Measurements from ENCODE around the gene MYT1. TPM values are rescaled to one million over a fixed set of nuclear protein-coding genes. Genes with fewer than 3 reads are reported as not detected.

The MYT1 gene
- polyA plus RNA-seq, 3 donors, result not detected

DNA sequence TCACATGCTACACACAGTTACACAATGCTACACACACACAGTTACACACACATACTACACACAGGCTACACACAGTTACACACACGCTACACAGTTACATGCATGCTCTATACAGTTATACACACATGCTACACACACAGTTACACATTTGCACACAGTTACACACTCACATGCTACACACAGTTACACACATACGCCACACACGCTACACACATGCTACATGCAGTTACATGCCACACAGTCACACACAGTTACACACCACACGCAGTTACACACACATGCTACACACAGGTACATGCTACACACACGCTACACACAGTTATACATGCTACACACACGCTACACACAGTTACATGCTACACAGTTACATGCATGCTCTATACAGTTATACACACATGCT, 15.6 kb downstream of the MYT1 start:
- no peak overlapping the region for H3K27ac ChIP-seq (ENCODE audit: low read depth in 1 of 2, low read length in 2 of 2)
- H3K4me3 ChIP-seq (replicated peaks in 1 of 3; ENCODE audit: low read depth in 2 of 3, low read length in 3 of 3), result no peak overlapping the region
- no peaks in the 10 kb centered on the region for H3K36me3 ChIP-seq (replicated peaks in 1 of 2; ENCODE audit: control insufficient read depth in 1 of 2, insufficient read depth in 2 of 2, low read length in 2 of 2)
- intact Hi-C loops (cut with micrococcal nuclease), result no loop called here
- H3K4me1 ChIP-seq (ENCODE audit: control insufficient read depth in 1 of 2, insufficient read depth in 2 of 2, low read length in 2 of 2), result no peaks in the 10 kb centered on the region
- H3K9ac ChIP-seq (ENCODE audit: insufficient read depth, low read length, poor library complexity, severe bottlenecking), result no peak overlapping the region
- no peaks in the 10 kb centered on the region for H3K79me2 ChIP-seq (ENCODE audit: insufficient read depth, low read length)
- no peak overlapping the region for H3K4me2 ChIP-seq (replicated peaks; ENCODE audit: extremely low read depth, low read length, poor library complexity, severe bottlenecking)
- no peak overlapping the region for H3K27ac Mint-ChIP-seq
- no peaks in the 10 kb centered on the region for H3K27me3 ChIP-seq (ENCODE audit: control insufficient read depth in 2 of 2, insufficient read depth in 2 of 2, low read length in 2 of 2)
- no peak for DNase-seq
- no peak overlapping the region for H2AFZ ChIP-seq (ENCODE audit: insufficient read depth, low read depth, low read length, poor library complexity, severe bottlenecking)
- H3K9me3 ChIP-seq (replicated peaks in 1 of 2; ENCODE audit: control insufficient read depth in 1 of 2, insufficient read depth in 1 of 2, low read length in 2 of 2), result peaks cover 0 to 12% of the 10 kb centered on the region in 2 donors
- no peaks in the 10 kb centered on the region for H4K20me1 ChIP-seq (ENCODE audit: insufficient read depth, low read length)
- H3K4me3 Mint-ChIP-seq, result no peak overlapping the region
- peaks cover 0 to 8% (median 5%) of the 10 kb centered on the region in 3 donors for H3K27me3 Mint-ChIP-seq (ENCODE audit: low read depth in 3 of 3)
- no peaks in the 10 kb centered on the region for H3K36me3 Mint-ChIP-seq
- no peaks in the 10 kb centered on the region for H3K4me1 Mint-ChIP-seq
- 95% methylated on average over 6 of the region's 6 CpGs for WGBS (ENCODE audit: insufficient coverage)
- H3K9me3 Mint-ChIP-seq, result peaks cover 2 to 18% (median 7%) of the 10 kb centered on the region in 7 donors
- TF ChIP-seq, protein P1, sequence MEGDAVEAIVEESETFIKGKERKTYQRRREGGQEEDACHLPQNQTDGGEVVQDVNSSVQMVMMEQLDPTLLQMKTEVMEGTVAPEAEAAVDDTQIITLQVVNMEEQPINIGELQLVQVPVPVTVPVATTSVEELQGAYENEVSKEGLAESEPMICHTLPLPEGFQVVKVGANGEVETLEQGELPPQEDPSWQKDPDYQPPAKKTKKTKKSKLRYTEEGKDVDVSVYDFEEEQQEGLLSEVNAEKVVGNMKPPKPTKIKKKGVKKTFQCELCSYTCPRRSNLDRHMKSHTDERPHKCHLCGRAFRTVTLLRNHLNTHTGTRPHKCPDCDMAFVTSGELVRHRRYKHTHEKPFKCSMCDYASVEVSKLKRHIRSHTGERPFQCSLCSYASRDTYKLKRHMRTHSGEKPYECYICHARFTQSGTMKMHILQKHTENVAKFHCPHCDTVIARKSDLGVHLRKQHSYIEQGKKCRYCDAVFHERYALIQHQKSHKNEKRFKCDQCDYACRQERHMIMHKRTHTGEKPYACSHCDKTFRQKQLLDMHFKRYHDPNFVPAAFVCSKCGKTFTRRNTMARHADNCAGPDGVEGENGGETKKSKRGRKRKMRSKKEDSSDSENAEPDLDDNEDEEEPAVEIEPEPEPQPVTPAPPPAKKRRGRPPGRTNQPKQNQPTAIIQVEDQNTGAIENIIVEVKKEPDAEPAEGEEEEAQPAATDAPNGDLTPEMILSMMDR (IDR thresholded peaks at IDR 0.05), result no peak

DNA sequence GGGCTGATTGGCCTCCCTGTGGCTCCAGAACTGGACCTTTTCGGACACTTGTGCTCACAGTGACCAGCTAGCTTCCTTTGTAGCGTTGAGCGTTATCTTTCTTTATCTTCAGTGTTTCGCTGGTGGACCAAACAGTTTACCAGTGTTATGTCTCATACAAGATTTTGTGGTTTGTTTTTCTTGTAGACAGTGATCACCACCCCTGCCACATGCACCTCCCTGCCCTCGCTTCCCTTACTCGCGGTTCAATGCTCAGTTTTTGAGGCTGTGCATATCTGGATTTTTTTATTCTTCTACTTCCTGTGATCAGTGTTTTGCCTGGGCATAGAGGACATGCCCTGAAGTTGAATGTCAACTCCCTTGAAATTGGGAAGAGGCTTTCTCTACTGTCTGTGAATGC, 16.4 kb downstream of the MYT1 start:
- H3K9me3 Mint-ChIP-seq, result peaks cover 2 to 22% (median 9%) of the 10 kb centered on the region in 7 donors

More for the DNA sequence above, 16.4 kb downstream of the MYT1 start:
- H3K27ac Mint-ChIP-seq, result no peak overlapping the region
- no peaks in the 10 kb centered on the region for H3K4me1 Mint-ChIP-seq
- no peaks in the 10 kb centered on the region for H3K4me1 ChIP-seq (ENCODE audit: control insufficient read depth in 1 of 2, insufficient read depth in 2 of 2, low read length in 2 of 2)
- TF ChIP-seq, protein P1 (IDR thresholded peaks at IDR 0.05), result no peak
- H3K27me3 ChIP-seq (ENCODE audit: control insufficient read depth in 2 of 2, insufficient read depth in 2 of 2, low read length in 2 of 2), result no peaks in the 10 kb centered on the region
- H3K27ac ChIP-seq (ENCODE audit: low read depth in 1 of 2, low read length in 2 of 2), result no peak overlapping the region
- no peak overlapping the region for H3K4me3 Mint-ChIP-seq
- WGBS (ENCODE audit: insufficient coverage), result 91% methylated on average over 4 of the region's 7 CpGs
- no peaks in the 10 kb centered on the region for H3K79me2 ChIP-seq (ENCODE audit: insufficient read depth, low read length)
- no peaks in the 10 kb centered on the region for H3K36me3 Mint-ChIP-seq
- no peak overlapping the region for H3K4me2 ChIP-seq (replicated peaks; ENCODE audit: extremely low read depth, low read length, poor library complexity, severe bottlenecking)
- H4K20me1 ChIP-seq (ENCODE audit: insufficient read depth, low read length), result no peaks in the 10 kb centered on the region
- no peak overlapping the region for H2AFZ ChIP-seq (ENCODE audit: insufficient read depth, low read depth, low read length, poor library complexity, severe bottlenecking)
- H3K4me3 ChIP-seq (replicated peaks in 1 of 3; ENCODE audit: low read depth in 2 of 3, low read length in 3 of 3), result no peak overlapping the region
- DNase-seq, result no peak
- intact Hi-C loops (cut with micrococcal nuclease), result no loop called here
- peaks cover 0 to 8% (median 5%) of the 10 kb centered on the region in 3 donors for H3K27me3 Mint-ChIP-seq (ENCODE audit: low read depth in 3 of 3)
- no peaks in the 10 kb centered on the region for H3K36me3 ChIP-seq (replicated peaks in 1 of 2; ENCODE audit: control insufficient read depth in 1 of 2, insufficient read depth in 2 of 2, low read length in 2 of 2)
- peaks cover 0 to 13% of the 10 kb centered on the region in 2 donors for H3K9me3 ChIP-seq (replicated peaks in 1 of 2; ENCODE audit: control insufficient read depth in 1 of 2, insufficient read depth in 1 of 2, low read length in 2 of 2)
- H3K9ac ChIP-seq (ENCODE audit: insufficient read depth, low read length, poor library complexity, severe bottlenecking), result no peak overlapping the region

All from CD14-positive monocyte (primary cell).